K562 (cell line): ENCODE data around the gene HNRNPDL. TPM values are rescaled to one million over a fixed set of nuclear protein-coding genes. Genes with fewer than 3 reads are reported as not detected.

Experiments
- ATAC-seq: fragments of 200-7000 bp; cut with Tn5 transposase; 3 replicates; pipeline ENCODE4 v1.9.1; 2020; ENCODE audit warnings: moderate library complexity
- BruUV-seq: library from RNA; stranded (reverse); fragments of 400-500 nt; replicated peaks from 2 replicates; lab custom pipeline; 2021; lab: Mats Ljungman, UMichigan
- CTCF ChIA-PET: fragments of 300-600 bp; formaldehyde crosslinking; extraction: SDS; loops from one replicate; lab custom pipeline; 2021; ENCODE audit warnings: low intra/inter-chr PET ratio; lab: Yijun Ruan, JAX
- POLR2A ChIA-PET: fragments of 300-600, 350-650 bp; sonication (Branson Sonifier 250); formaldehyde crosslinking; extraction: SDS; loops from one replicate; lab custom pipeline; 2021; ENCODE audit warnings: antibody characterized with exemption, inconsistent platforms; lab: Yijun Ruan, JAX
- DNase-seq, 4 experiments: peaks; one replicate each; pipeline versions ENCODE4 v3.0.0 to v3.0.0-alpha.2; 2011 to 2018; ENCODE audit warnings: low spot score in 3 of 4, mixed read lengths in 3 of 4; ENCODE audit errors: extremely low read depth in 1 of 4
- FAIRE-seq: peaks from 2 replicates; lab custom pipeline; 2011; peaks lifted over from hg19 to GRCh38; lab: Jason Lieb, UNC
- H2AFZ ChIP-seq: 2 replicates; pipeline ENCODE4 v1.6.0; 2011; ENCODE audit warnings: low read depth, low read length, control low read depth, inconsistent platforms
- H3K27ac ChIP-seq: fragments of 200-600 bp; 3 replicates; pipeline ENCODE4 v1.8.0; 2011; ENCODE audit warnings: low read depth, mild to moderate bottlenecking, control low read depth, inconsistent platforms, low read length, moderate library complexity, mixed read lengths; ENCODE audit errors: extremely low read depth
- H3K27me3 ChIP-seq, 2 experiments: fragments of 300-600 bp in 1 of 2; 2 replicates in 1 of 2; 3 replicates in 1 of 2; pipeline versions ENCODE4 v1.6.0 to v1.8.0; 2011; ENCODE audit warnings: inconsistent platforms in 2 of 2, low read length in 2 of 2, mild to moderate bottlenecking in 1 of 2, mixed read lengths in 1 of 2, moderate library complexity in 1 of 2; ENCODE audit not compliant: control insufficient read depth in 2 of 2, insufficient read depth in 2 of 2
- H3K36me3 ChIP-seq: fragments of 300-600 bp; 3 replicates; pipeline ENCODE4 v1.8.0; 2011; ENCODE audit warnings: mild to moderate bottlenecking, low read length, inconsistent platforms; ENCODE audit not compliant: control insufficient read depth, insufficient read depth
- H3K4me1 ChIP-seq, 2 experiments: fragments of 200-600 bp in 1 of 2; replicated peaks in 1 of 2; 2 replicates in 1 of 2; 3 replicates in 1 of 2; pipeline versions ENCODE4 v1.5.1 to v1.8.0; 2011; ENCODE audit warnings: inconsistent platforms in 2 of 2, low read length in 2 of 2, mild to moderate bottlenecking in 1 of 2, mixed read lengths in 1 of 2, moderate library complexity in 1 of 2; ENCODE audit not compliant: control insufficient read depth in 2 of 2, insufficient read depth in 2 of 2
- H3K4me2 ChIP-seq: 2 replicates; pipeline ENCODE4 v1.6.1; 2011; ENCODE audit warnings: low read length, control low read depth, inconsistent platforms, mixed read lengths; ENCODE audit not compliant: insufficient read depth
- H3K4me3 ChIP-seq: fragments of 200-600 bp; sonication (generic), shearing (Covaris generic); 2 replicates; pipeline ENCODE4 v1.5.1; 2016; ENCODE audit warnings: control low read depth, inconsistent platforms
- H3K79me2 ChIP-seq: fragments of 200-600 bp; 3 replicates; pipeline ENCODE4 v1.8.0; 2011; ENCODE audit warnings: low read length, inconsistent platforms; ENCODE audit not compliant: control insufficient read depth, insufficient read depth
- H3K9ac ChIP-seq, 2 experiments: 2 replicates each; pipeline versions ENCODE4 v1.6.0 to v1.6.1; 2011; ENCODE audit warnings: low read depth in 2 of 2, low read length in 2 of 2, control low read depth in 1 of 2, inconsistent platforms in 1 of 2, mild to moderate bottlenecking in 1 of 2, mixed read lengths in 1 of 2; ENCODE audit not compliant: insufficient read depth in 1 of 2
- H3K9me1 ChIP-seq: one replicate; pipeline ENCODE4 v1.6.0; 2011; ENCODE audit warnings: inconsistent platforms, mild to moderate bottlenecking, low read length, moderate library complexity; ENCODE audit not compliant: control insufficient read depth, insufficient read depth
- H3K9me3 ChIP-seq: replicated peaks from 2 replicates; pipeline ENCODE4 v1.5.1; 2011; ENCODE audit warnings: low read depth, low read length, inconsistent platforms; ENCODE audit not compliant: control insufficient read depth, insufficient read depth
- H4K20me1 ChIP-seq: replicated peaks from 2 replicates; pipeline ENCODE4 v1.6.1; 2011; ENCODE audit warnings: low read length, inconsistent platforms, mixed read lengths; ENCODE audit not compliant: control insufficient read depth, insufficient read depth
- BRD4 ChIP-seq: fragments of 200-600 bp; sonication (generic); IDR thresholded peaks from 2 replicates; pipeline ENCODE4 v1.6.1; 2017; ENCODE audit warnings: inconsistent platforms
- HBP1 ChIP-seq: fragments of 450-650 bp; formaldehyde crosslinking; IDR thresholded peaks from 2 replicates; pipeline ENCODE4 v1.4.0; 2022; ENCODE audit warnings: missing genetic modification characterization
- ILK ChIP-seq: fragments of 450-650 bp; IDR thresholded peaks from 2 replicates; pipeline ENCODE4 v1.6.1; 2016; ENCODE audit warnings: missing genetic modification characterization, low read depth, mild to moderate bottlenecking, missing compliant biosample characterization, moderate library complexity, borderline replicate concordance
- L3MBTL2 ChIP-seq: fragments of 450-650 bp; IDR thresholded peaks from 2 replicates; pipeline ENCODE4 v1.6.1; 2016; ENCODE audit warnings: mild to moderate bottlenecking, moderate library complexity
- MXI1 ChIP-seq: IDR thresholded peaks from 2 replicates; pipeline ENCODE4 v1.6.1; 2011; ENCODE audit warnings: low read depth, mild to moderate bottlenecking, improper control_type of control experiment, low read length
- NCOA6 ChIP-seq: fragments of 450-650 bp; IDR thresholded peaks from 2 replicates; pipeline ENCODE4 v1.6.1; 2017; ENCODE audit warnings: mild to moderate bottlenecking
- RBBP5 ChIP-seq: fragments of 200-600 bp; sonication (generic); IDR thresholded peaks from 2 replicates; pipeline ENCODE4 v1.6.1; 2012; ENCODE audit warnings: borderline replicate concordance, mild to moderate bottlenecking, low read length, control low read depth, inconsistent platforms; ENCODE audit not compliant: insufficient read depth, poor library complexity, severe bottlenecking
- RBM34 ChIP-seq: fragments of 200-400 bp; formaldehyde crosslinking; IDR thresholded peaks from 2 replicates; pipeline ENCODE4 v1.6.1; 2018; ENCODE audit warnings: low read length, borderline replicate concordance; ENCODE audit not compliant: insufficient read depth
- SNIP1 ChIP-seq: fragments of 450-650 bp; IDR thresholded peaks from 2 replicates; pipeline ENCODE4 v1.7.1; 2017; ENCODE audit warnings: low read depth, mild to moderate bottlenecking
- TAF7 ChIP-seq: fragments of 450-650 bp; IDR thresholded peaks from 2 replicates; pipeline ENCODE4 v1.6.1; 2016; ENCODE audit warnings: missing genetic modification characterization, missing compliant biosample characterization
- ZBTB26 ChIP-seq: fragments of 450-650 bp; formaldehyde crosslinking; IDR thresholded peaks from 2 replicates; pipeline ENCODE4 v1.4.0; 2022; ENCODE audit warnings: missing genetic modification characterization
- ZNF3 ChIP-seq: fragments of 250-450 bp; sonication (Bioruptor Pico); IDR thresholded peaks from 2 replicates; pipeline ENCODE4 v1.5.0; 2021; ENCODE audit warnings: mild to moderate bottlenecking, moderate library complexity
- WGBS: fragments of 100-300 bp; shearing (Covaris generic); methylation state at CpG from one replicate; pipeline ENCODE4 v1.1.6; 2016; ENCODE audit warnings: low coverage, mixed read lengths; ENCODE audit not compliant: insufficient coverage; ENCODE audit errors: missing lambda C conversion rate; 5-methylcytosine and 5-hydroxymethylcytosine counted together
- in situ Hi-C: fragments of 300-500 bp; cut with MboI; formaldehyde crosslinking; loops from 4 replicates; pipeline ENCODE4 v1.15.0; 2018; ENCODE audit warnings: inconsistent platforms, mixed read lengths
- intact Hi-C: fragments of 100-400 bp; cut with micrococcal nuclease; formaldehyde crosslinking; loops from 2 replicates; pipeline ENCODE4 v1.14.2; 2022
- polyA plus RNA-seq, 8 experiments: library from polyadenylated mRNA; depleted of rRNA in 4 of 8; stranded (reverse) in 5 of 8; unstranded in 3 of 8; fragments of >200 nt; fragmentation: Nextera tagmentation in 2 of 8; fragmentation: Illumina TruSeq in 1 of 8; extraction: Ambion mirVana in 2 of 8; extraction: Trizol in 1 of 8; gene quantifications; 2 replicates each; pipeline versions ENCODE4 v1.2.1 to v1.2.3, GENCODE V29; 2011 to 2014; ENCODE audit warnings: inconsistent platforms in 1 of 8, missing spikeins in 1 of 8
- total RNA-seq, 7 experiments: library from RNA; depleted of rRNA in 6 of 7; stranded (reverse); fragments of >200 nt in 6 of 7; fragmentation: Illumina TruSeq in 2 of 7; extraction: Trizol in 2 of 7; gene quantifications; 2 replicates each; pipeline versions ENCODE4 v1.2.1 to v1.2.3, GENCODE V29; 2011 to 2021; ENCODE audit warnings: low replicate concordance in 1 of 7
- TF ChIP-seq, protein P1 (sequence below): sonication (generic); formaldehyde crosslinking; IDR thresholded peaks from 2 replicates; pipeline ENCODE4 v1.8.1; 2023; ENCODE audit warnings: mild to moderate bottlenecking, missing genetic modification reagents
- TF ChIP-seq, protein P2 (sequence below): sonication (generic); formaldehyde crosslinking; IDR thresholded peaks from 2 replicates; pipeline ENCODE4 v1.4.0; 2020; ENCODE audit warnings: mild to moderate bottlenecking, missing genetic modification reagents
- TF ChIP-seq, protein P3 (sequence below): fragments of 250-450 bp; sonication (Bioruptor Pico); IDR thresholded peaks from 2 replicates; pipeline ENCODE4 v1.8.0; 2021; ENCODE audit warnings: moderate library complexity, mild to moderate bottlenecking, inconsistent platforms

HNRNPDL gene
- total and polyA plus RNA-seq, 9 of the 15 experiments (the other 6 are each of a cell fraction or from before 2014, with no cell fraction given) = 243 to 652 (median 351) TPM

DNA sequence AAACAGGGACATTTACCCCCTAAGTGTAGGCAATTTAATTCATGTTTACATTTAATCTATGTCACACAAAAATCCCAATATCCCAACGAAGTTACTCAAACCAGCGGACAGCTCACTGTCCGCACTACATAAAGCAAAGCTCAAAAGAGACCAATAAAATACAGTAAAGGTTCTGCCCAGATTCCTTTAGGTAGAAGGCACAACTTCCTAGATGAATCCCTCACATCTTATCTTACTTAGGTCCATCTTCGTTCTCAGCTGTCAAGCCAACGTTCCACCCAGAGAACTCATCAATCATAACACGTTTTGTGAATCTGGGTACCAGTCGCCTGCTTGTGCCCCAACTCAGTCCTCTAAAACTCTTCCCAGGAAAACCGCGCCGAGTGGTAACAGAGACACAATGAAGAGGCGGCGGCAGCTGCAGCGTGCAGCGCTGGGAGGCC, 1.7 kb downstream of the HNRNPDL start:
- ATAC-seq (no peak), FAIRE-seq (no peak), DNase-seq (no peak)
- CTCF ChIA-PET = interaction anchor here (0.6 to 1.4 kb wide), 2 partner anchors 54 to 853 kb away, joined by 3 to 7 read pairs; partner anchors contain the start of gene HNRNPD
- peak overlapping the region; percentile 100 for H3K9ac ChIP-seq
- POLR2A ChIA-PET = interaction anchor here (0.7 to 3.1 kb wide), 17 partner anchors 8 to 74 kb away, joined by 3 to 29 read pairs (median 7); partner anchors contain the start of gene HNRNPD
- peak overlapping the region; percentile 90 for H3K4me2 ChIP-seq
- H3K9me3 ChIP-seq = no peaks in the 10 kb centered on the region
- H2AFZ ChIP-seq = no peak overlapping the region
- in situ Hi-C loops = loop anchor here (5.0 kb wide), 1 partner anchor 51 kb away; no protein-coding TSS in a partner anchor
- H3K27me3 ChIP-seq = no peaks in the 10 kb centered on the region
- peak overlapping the region; percentile 80 for H3K4me3 ChIP-seq
- peaks cover 30% of the 10 kb centered on the region for H4K20me1 ChIP-seq
- no TSS peak for BruUV-seq
- peak overlapping the region; percentile 99 for H3K27ac ChIP-seq
- H3K36me3 ChIP-seq = peaks cover 59% of the 10 kb centered on the region
- H3K4me1 ChIP-seq = peaks cover 19 to 26% of the 10 kb centered on the region in 2 experiments; a peak in 4 of 5 replicates
- H3K9me1 ChIP-seq = no peaks in the 10 kb centered on the region
- intact Hi-C loops = no loop called here
- whole genome bisulfite sequencing = 0% methylated on average over 10 of the region's 14 CpGs
- H3K79me2 ChIP-seq = peaks cover 81% of the 10 kb centered on the region
- TF ChIP-seq TAF7 (tag) (no peak), RBM34 (no peak), L3MBTL2 (no peak), NCOA6 (no peak), BRD4 (no peak), ZBTB26 (no peak), HBP1 (peak; percentile 36; the same call in 1 of the 2 replicates), ZNF3 (CRISPR knock-in tag) (no peak), RBBP5 (no peak), SNIP1 (no peak), MXI1 (peak; percentile 75; the same call in 1 of the 2 replicates), ILK (no peak)
- TF ChIP-seq, protein P1, sequence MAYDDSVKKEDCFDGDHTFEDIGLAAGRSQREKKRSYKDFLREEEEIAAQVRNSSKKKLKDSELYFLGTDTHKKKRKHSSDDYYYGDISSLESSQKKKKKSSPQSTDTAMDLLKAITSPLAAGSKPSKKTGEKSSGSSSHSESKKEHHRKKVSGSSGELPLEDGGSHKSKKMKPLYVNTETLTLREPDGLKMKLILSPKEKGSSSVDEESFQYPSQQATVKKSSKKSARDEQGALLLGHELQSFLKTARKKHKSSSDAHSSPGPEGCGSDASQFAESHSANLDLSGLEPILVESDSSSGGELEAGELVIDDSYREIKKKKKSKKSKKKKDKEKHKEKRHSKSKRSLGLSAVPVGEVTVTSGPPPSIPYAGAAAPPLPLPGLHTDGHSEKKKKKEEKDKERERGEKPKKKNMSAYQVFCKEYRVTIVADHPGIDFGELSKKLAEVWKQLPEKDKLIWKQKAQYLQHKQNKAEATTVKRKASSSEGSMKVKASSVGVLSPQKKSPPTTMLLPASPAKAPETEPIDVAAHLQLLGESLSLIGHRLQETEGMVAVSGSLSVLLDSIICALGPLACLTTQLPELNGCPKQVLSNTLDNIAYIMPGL (CRISPR knock-in tag) = no peak
- TF ChIP-seq, protein P2, sequence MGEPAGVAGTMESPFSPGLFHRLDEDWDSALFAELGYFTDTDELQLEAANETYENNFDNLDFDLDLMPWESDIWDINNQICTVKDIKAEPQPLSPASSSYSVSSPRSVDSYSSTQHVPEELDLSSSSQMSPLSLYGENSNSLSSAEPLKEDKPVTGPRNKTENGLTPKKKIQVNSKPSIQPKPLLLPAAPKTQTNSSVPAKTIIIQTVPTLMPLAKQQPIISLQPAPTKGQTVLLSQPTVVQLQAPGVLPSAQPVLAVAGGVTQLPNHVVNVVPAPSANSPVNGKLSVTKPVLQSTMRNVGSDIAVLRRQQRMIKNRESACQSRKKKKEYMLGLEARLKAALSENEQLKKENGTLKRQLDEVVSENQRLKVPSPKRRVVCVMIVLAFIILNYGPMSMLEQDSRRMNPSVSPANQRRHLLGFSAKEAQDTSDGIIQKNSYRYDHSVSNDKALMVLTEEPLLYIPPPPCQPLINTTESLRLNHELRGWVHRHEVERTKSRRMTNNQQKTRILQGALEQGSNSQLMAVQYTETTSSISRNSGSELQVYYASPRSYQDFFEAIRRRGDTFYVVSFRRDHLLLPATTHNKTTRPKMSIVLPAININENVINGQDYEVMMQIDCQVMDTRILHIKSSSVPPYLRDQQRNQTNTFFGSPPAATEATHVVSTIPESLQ = no peak
- TF ChIP-seq, protein P3, sequence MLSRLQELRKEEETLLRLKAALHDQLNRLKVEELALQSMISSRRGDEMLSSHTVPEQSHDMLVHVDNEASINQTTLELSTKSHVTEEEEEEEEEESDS (CRISPR knock-in tag) = no peak
